GM12892 (cell line): Measurements from ENCODE around the gene GARS1.

Source experiments
- POLR2A ChIP-seq: IDR thresholded peaks from 2 replicates; pipeline ENCODE4 v1.6.1; 2011; ENCODE audit warnings: low read depth, low read length, control low read depth
- POLR2AphosphoS5 ChIP-seq: IDR thresholded peaks from 2 replicates; pipeline ENCODE4 v1.6.1; 2011; ENCODE audit warnings: low read depth, low read length, control low read depth
- TAF1 ChIP-seq: IDR thresholded peaks from 2 replicates; pipeline ENCODE4 v1.6.1; 2011; ENCODE audit warnings: low read depth, mild to moderate bottlenecking, control low read depth, low read length, borderline replicate concordance

DNA sequence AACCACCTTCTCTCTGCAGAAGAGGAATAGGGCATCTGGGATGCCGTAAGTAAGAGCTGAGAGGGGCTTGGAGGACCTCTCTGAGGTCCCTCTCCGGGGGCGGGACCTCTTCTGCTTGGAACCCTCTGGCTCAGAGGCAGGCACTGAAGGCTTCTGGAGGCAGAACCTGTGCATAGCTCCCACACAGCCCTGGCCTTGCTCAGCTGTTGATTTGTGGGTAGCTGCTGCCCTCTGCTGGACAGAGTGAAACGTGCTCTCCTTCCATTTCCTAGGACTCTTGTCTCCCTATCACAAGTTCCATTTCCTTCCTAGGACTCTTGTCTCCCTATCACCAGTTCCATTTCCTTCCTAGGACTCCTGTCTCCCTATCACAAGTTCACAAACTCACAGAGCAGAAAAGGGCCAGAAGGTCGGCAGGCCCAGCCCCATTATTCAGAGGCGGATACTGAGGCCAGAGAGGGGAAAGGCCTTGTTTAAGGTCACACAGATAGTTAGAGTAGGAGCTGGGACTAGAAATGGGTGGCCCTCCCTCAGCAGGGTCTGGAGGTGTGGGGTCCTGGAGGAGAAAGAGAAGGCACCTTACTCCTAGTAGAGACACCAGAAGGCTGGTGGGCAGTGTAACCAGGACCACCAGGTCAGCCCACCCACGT, 30.3 kb upstream of the GARS1 start:
- TF ChIP-seq TAF1: no peak
- no peak for TF ChIP-seq POLR2AphosphoS5
- no peak for TF ChIP-seq POLR2A
